ENCODE data around the gene RPS15.

The RPS15 gene

GRCh38 chr19:1482361-1483130, 44.4 kb downstream of the RPS15 start:
- H3K4me2 ChIP-seq (ENCODE audit: low read length): no peak overlapping the region
- no peak overlapping the region for H3K4me3 ChIP-seq (ENCODE audit: low read length)
- H3F3A ChIP-seq (ENCODE audit: control insufficient read depth, insufficient read depth): 0 out of 2 replicates have a peak, but pooled peaks cover 2% of the 10 kb centered on the region
- peaks cover 13% of the 10 kb centered on the region for H3K79me2 ChIP-seq (ENCODE audit: control insufficient read depth, low read length)
- no peak overlapping the region for H3K27ac ChIP-seq (ENCODE audit: low read depth, low read length)
- H3K36me3 ChIP-seq (ENCODE audit: control insufficient read depth, low read length): peaks cover under 1% of the 10 kb centered on the region
- H3K27me3 ChIP-seq (ENCODE audit: control insufficient read depth, low read length): no peaks in the 10 kb centered on the region
- H4K20me1 ChIP-seq (ENCODE audit: control insufficient read depth, insufficient read depth, low read depth, low read length): no peaks in the 10 kb centered on the region
- TF ChIP-seq EZH2phosphoT487 (IDR thresholded peaks at IDR 0.05; ENCODE audit: borderline replicate concordance, low read length): no peak
- TF ChIP-seq CTCF (IDR thresholded peaks at IDR 0.05; ENCODE audit: low read depth, low read length, poor library complexity, severe bottlenecking): no peak
- H3K4me1 ChIP-seq (ENCODE audit: control insufficient read depth, low read length): peaks cover 14% of the 10 kb centered on the region
- no peaks in the 10 kb centered on the region for H3K9me2 ChIP-seq (replicated peaks; ENCODE audit: control insufficient read depth, low read length)
- H3K9me3 ChIP-seq (ENCODE audit: control insufficient read depth, insufficient read depth, low read length): no peaks in the 10 kb centered on the region

- Histone ChIP-seq H3K9me2 (replicated peaks; ENCODE audit: control insufficient read depth, low read length) (no peaks in the 10 kb centered on the region), H3K4me3 (ENCODE audit: low read length) (no peak overlapping the region), H3K79me2 (ENCODE audit: control insufficient read depth, low read length) (peaks cover 6% of the 10 kb centered on the region), H3K9me3 (ENCODE audit: control insufficient read depth, insufficient read depth, low read length) (no peaks in the 10 kb centered on the region), H3K4me1 (ENCODE audit: control insufficient read depth, low read length) (peaks cover 8% of the 10 kb centered on the region), H4K20me1 (ENCODE audit: control insufficient read depth, insufficient read depth, low read depth, low read length) (no peaks in the 10 kb centered on the region), H3K27me3 (ENCODE audit: control insufficient read depth, low read length) (no peaks in the 10 kb centered on the region), H3K27ac (ENCODE audit: low read depth, low read length) (no peak overlapping the region), H3F3A (ENCODE audit: control insufficient read depth, insufficient read depth) (0 out of 2 replicates have a peak, but pooled peaks cover 2% of the 10 kb centered on the region), H3K4me2 (ENCODE audit: low read length) (no peak overlapping the region), H3K36me3 (ENCODE audit: control insufficient read depth, low read length) (no peaks in the 10 kb centered on the region)
- no peak for TF ChIP-seq CTCF (IDR thresholded peaks at IDR 0.05; ENCODE audit: low read depth, low read length, poor library complexity, severe bottlenecking)
- no peak for TF ChIP-seq EZH2phosphoT487 (IDR thresholded peaks at IDR 0.05; ENCODE audit: borderline replicate concordance, low read length)
Observed at GRCh38 chr19:1483131-1483978, 45.2 kb downstream of the RPS15 start.

GRCh38 chr19:1483979-1484428, 45.8 kb downstream of the RPS15 start:
- Histone ChIP-seq H3K27ac (ENCODE audit: low read depth, low read length) (no peak overlapping the region), H3K9me2 (replicated peaks; ENCODE audit: control insufficient read depth, low read length) (no peaks in the 10 kb centered on the region), H3K27me3 (ENCODE audit: control insufficient read depth, low read length) (no peaks in the 10 kb centered on the region), H3K4me3 (ENCODE audit: low read length) (no peak overlapping the region), H4K20me1 (ENCODE audit: control insufficient read depth, insufficient read depth, low read depth, low read length) (no peaks in the 10 kb centered on the region), H3K79me2 (ENCODE audit: control insufficient read depth, low read length) (no peaks in the 10 kb centered on the region), H3K36me3 (ENCODE audit: control insufficient read depth, low read length) (no peaks in the 10 kb centered on the region), H3F3A (ENCODE audit: control insufficient read depth, insufficient read depth) (0 out of 2 replicates have a peak, but pooled peaks cover 2% of the 10 kb centered on the region), H3K4me1 (ENCODE audit: control insufficient read depth, low read length) (peaks cover 8% of the 10 kb centered on the region), H3K9me3 (ENCODE audit: control insufficient read depth, insufficient read depth, low read length) (no peaks in the 10 kb centered on the region), H3K4me2 (ENCODE audit: low read length) (no peak overlapping the region)
- TF ChIP-seq EZH2phosphoT487 (IDR thresholded peaks at IDR 0.05; ENCODE audit: borderline replicate concordance, low read length) (no peak), CTCF (IDR thresholded peaks at IDR 0.05; ENCODE audit: low read depth, low read length, poor library complexity, severe bottlenecking) (no peak)

Data from DOHH2 (cell line).